HepG2 (cell line): ENCODE results near the gene TMEM87A. TPM values are rescaled to one million over a fixed set of nuclear protein-coding genes. Genes with fewer than 3 reads are reported as not detected.

Experiments
- AKAP8 ChIP-seq: sonication (generic); formaldehyde crosslinking; IDR thresholded peaks from 2 replicates; pipeline ENCODE4 v1.5.1; 2020; ENCODE audit warnings: mild to moderate bottlenecking, missing genetic modification reagents
- ARID3A ChIP-seq: IDR thresholded peaks from 2 replicates; pipeline ENCODE4 v1.6.1; 2012; ENCODE audit warnings: low read depth, low read length, improper control_type of control experiment
- ATAD3A ChIP-seq: sonication (generic); formaldehyde crosslinking; IDR thresholded peaks from 2 replicates; pipeline ENCODE4 v1.4.0; 2020; ENCODE audit warnings: missing genetic modification reagents
- BRCA1 ChIP-seq: sonication (generic); formaldehyde crosslinking; IDR thresholded peaks from 2 replicates; pipeline ENCODE4 v1.4.0; 2020; ENCODE audit warnings: missing genetic modification reagents
- CHCHD3 ChIP-seq: sonication (generic); formaldehyde crosslinking; IDR thresholded peaks from 2 replicates; pipeline ENCODE4 v1.8.0; 2022; ENCODE audit warnings: mild to moderate bottlenecking, missing genetic modification reagents, moderate library complexity
- FOXA3 ChIP-seq: IDR thresholded peaks from 2 replicates; pipeline ENCODE4 v1.6.1; 2016; ENCODE audit warnings: missing genetic modification reagents, missing compliant biosample characterization
- GPN1 ChIP-seq: sonication (generic); formaldehyde crosslinking; IDR thresholded peaks from 2 replicates; pipeline ENCODE4 v1.5.1; 2020; ENCODE audit warnings: missing genetic modification reagents, borderline replicate concordance
- IKZF1 ChIP-seq: fragments of 450-650 bp; IDR thresholded peaks from 2 replicates; pipeline ENCODE4 v1.7.1; 2016
- JDP2 ChIP-seq: sonication (generic); formaldehyde crosslinking; IDR thresholded peaks from 2 replicates; pipeline ENCODE4 v1.8.1; 2022; ENCODE audit warnings: missing genetic modification reagents, borderline replicate concordance
- MTF1 ChIP-seq: sonication (generic); formaldehyde crosslinking; IDR thresholded peaks from 2 replicates; pipeline ENCODE4 v1.5.0; 2020; ENCODE audit warnings: missing genetic modification reagents
- NFYB ChIP-seq: sonication (generic); formaldehyde crosslinking; IDR thresholded peaks from 2 replicates; pipeline ENCODE4 v1.4.0; 2020; ENCODE audit warnings: missing genetic modification reagents
- NRL ChIP-seq: sonication (generic); formaldehyde crosslinking; IDR thresholded peaks from 2 replicates; pipeline ENCODE4 v1.5.0; 2020; ENCODE audit warnings: missing genetic modification reagents, mild to moderate bottlenecking, moderate library complexity, borderline replicate concordance
- PHF5A ChIP-seq: IDR thresholded peaks from one replicate; pipeline ENCODE4 v1.6.1; 2018; ENCODE audit warnings: low read depth, missing genetic modification reagents; ENCODE audit not compliant: unreplicated experiment
- SAP130 ChIP-seq: IDR thresholded peaks from 2 replicates; pipeline ENCODE4 v1.6.1; 2016; ENCODE audit warnings: low read depth
- SP2 ChIP-seq: sonication (generic); formaldehyde crosslinking; IDR thresholded peaks from 2 replicates; pipeline ENCODE4 v1.5.1; 2020; ENCODE audit warnings: mild to moderate bottlenecking, missing genetic modification reagents
- SRY ChIP-seq: sonication (generic); formaldehyde crosslinking; IDR thresholded peaks from 2 replicates; pipeline ENCODE4 v1.8.0; 2022; ENCODE audit warnings: mild to moderate bottlenecking, missing genetic modification reagents
- TOPORS ChIP-seq: sonication (generic); formaldehyde crosslinking; IDR thresholded peaks from 2 replicates; pipeline ENCODE4 v1.8.0; 2023; ENCODE audit warnings: mild to moderate bottlenecking, missing genetic modification reagents
- XRCC5 ChIP-seq: fragments of 200-400 bp; formaldehyde crosslinking; optimal IDR thresholded peaks from 2 replicates; pipeline ENCODE3; 2017; ENCODE audit warnings: mild to moderate bottlenecking, low read length
- ZNF224 ChIP-seq: sonication (generic); formaldehyde crosslinking; IDR thresholded peaks from 2 replicates; pipeline ENCODE4 v1.5.0; 2020; ENCODE audit warnings: mild to moderate bottlenecking, missing genetic modification reagents
- ZNF546 ChIP-seq: sonication (generic); formaldehyde crosslinking; conservative IDR thresholded peaks from 2 replicates; pipeline ENCODE4 v1.8.1; 2023; ENCODE audit warnings: mild to moderate bottlenecking, missing genetic modification reagents
- ZNF547 ChIP-seq: sonication (generic); formaldehyde crosslinking; IDR thresholded peaks from 2 replicates; pipeline ENCODE4 v1.5.1; 2020; ENCODE audit warnings: mild to moderate bottlenecking, missing genetic modification reagents
- ZNF737 ChIP-seq: sonication (generic); formaldehyde crosslinking; IDR thresholded peaks from 2 replicates; pipeline ENCODE4 v1.5.0; 2020; ENCODE audit warnings: missing genetic modification reagents, mild to moderate bottlenecking, borderline replicate concordance
- ZZZ3 ChIP-seq: sonication (generic); formaldehyde crosslinking; IDR thresholded peaks from 2 replicates; pipeline ENCODE4 v1.4.0; 2020; ENCODE audit warnings: missing genetic modification reagents, mild to moderate bottlenecking, borderline replicate concordance
- polyA plus RNA-seq, 8 experiments: library from polyadenylated mRNA; depleted of rRNA in 3 of 8; stranded (reverse) in 7 of 8; unstranded in 1 of 8; fragments of >200 nt; fragmentation: Illumina TruSeq in 4 of 8; extraction: Trizol in 4 of 8; gene quantifications; 2 replicates each; pipeline versions ENCODE4 v1.2.1 to v1.2.3, GENCODE V29; 2011 to 2016; ENCODE audit warnings: low read depth in 4 of 8, missing spikeins in 1 of 8, mixed read lengths in 1 of 8; ENCODE audit not compliant: insufficient read depth in 1 of 8
- total RNA-seq, 5 experiments: library from RNA; depleted of rRNA; stranded (reverse); fragments of >200 nt; fragmentation: Illumina TruSeq; extraction: Trizol; gene quantifications; 2 replicates each; pipeline ENCODE4 v1.2.3, GENCODE V29; 2016; ENCODE audit warnings: low read depth in 1 of 5
- TF ChIP-seq, protein P1 (sequence below): sonication (generic); formaldehyde crosslinking; IDR thresholded peaks from 2 replicates; pipeline ENCODE4 v1.4.0; 2020; ENCODE audit warnings: missing genetic modification reagents
- TF ChIP-seq, protein P2 (sequence below): IDR thresholded peaks from 2 replicates; pipeline ENCODE4 v1.6.1; 2016; ENCODE audit warnings: missing genetic modification reagents, missing compliant biosample characterization

TMEM87A gene
- total and polyA plus RNA-seq, 2 of the 13 experiments (the other 11 are each of a cell fraction or from before 2014, with no cell fraction given) = 20.2 to 42.8 TPM

DNA sequence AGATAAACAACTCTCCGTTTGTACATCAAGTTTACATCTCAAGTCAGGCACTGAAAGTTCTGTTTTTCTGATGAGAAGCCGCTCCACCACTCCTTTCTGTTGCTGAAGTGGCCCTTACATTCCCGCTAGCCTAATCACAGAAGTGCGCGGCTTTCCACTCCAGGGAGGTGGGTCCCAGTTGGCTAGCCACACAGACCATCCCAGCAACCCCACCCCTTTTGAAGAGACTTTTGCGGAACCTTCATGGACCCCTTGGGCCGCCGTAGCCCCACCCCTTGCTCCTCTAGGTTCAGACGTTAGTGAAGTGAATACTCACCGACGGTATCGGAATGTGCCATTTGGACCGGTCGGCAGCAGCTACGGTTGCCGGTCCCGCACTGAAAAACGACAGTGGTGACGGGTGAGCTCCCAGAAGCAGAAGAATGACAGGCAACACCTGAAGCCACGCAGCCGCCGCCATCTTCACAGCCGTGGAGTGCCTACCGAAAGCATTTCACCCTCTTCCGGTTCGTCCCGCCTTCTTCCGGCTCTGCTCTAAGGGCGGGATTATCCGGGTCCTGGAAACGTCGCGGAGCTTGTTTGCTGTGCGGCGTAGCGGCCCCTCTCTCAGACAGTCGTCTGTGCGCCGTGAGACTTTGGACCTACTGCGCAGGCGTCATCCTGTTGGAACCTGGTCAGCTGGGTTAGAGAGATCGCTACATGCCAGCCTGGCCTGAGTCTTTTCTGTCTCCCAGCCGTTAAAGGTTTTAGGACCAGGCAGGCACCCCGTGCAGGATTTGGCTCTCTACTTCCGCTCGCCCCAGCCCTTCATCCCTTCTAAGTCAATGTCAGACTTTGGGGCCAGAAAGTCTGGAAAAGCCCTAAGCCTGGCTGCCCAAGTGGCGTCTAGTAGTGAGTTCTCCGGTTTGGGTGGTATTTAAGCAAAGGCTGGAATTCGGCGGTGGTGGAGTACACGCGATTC lies at the start of gene TMEM87A, which contains the start of gene GANC (continued):
- TF ChIP-seq NRL (CRISPR knock-in tag) (no peak), SAP130 (CRISPR knock-in tag) (peak; percentile 88), ZZZ3 (CRISPR knock-in tag) (peak; percentile 84; the same call in 1 of the 2 replicates), SRY (no peak; the same call in 1 of the 2 replicates), JDP2 (no peak), PHF5A (no peak), BRCA1 (CRISPR knock-in tag) (no peak), IKZF1 (no peak), SP2 (peak; percentile 72), ZNF546 (CRISPR knock-in tag) (no peak), ARID3A (0 out of 2 replicates have a peak, but pooled peaks have one; percentile 20), CHCHD3 (CRISPR knock-in tag) (no peak), GPN1 (CRISPR knock-in tag) (no peak), TOPORS (CRISPR knock-in tag) (peak; percentile 57; the same call in 1 of the 2 replicates), ZNF737 (CRISPR knock-in tag) (0 out of 2 replicates have a peak, but pooled peaks have one; percentile 46), AKAP8 (CRISPR knock-in tag) (no peak), ZNF547 (CRISPR knock-in tag) (peak; percentile 85), XRCC5 (peak; percentile 72), MTF1 (CRISPR knock-in tag) (no peak), ZNF224 (CRISPR knock-in tag) (no peak; the same call in 1 of the 2 replicates), ATAD3A (no peak), NFYB (no peak), FOXA3 (CRISPR knock-in tag) (peak; percentile 58)
- TF ChIP-seq, protein P1, sequence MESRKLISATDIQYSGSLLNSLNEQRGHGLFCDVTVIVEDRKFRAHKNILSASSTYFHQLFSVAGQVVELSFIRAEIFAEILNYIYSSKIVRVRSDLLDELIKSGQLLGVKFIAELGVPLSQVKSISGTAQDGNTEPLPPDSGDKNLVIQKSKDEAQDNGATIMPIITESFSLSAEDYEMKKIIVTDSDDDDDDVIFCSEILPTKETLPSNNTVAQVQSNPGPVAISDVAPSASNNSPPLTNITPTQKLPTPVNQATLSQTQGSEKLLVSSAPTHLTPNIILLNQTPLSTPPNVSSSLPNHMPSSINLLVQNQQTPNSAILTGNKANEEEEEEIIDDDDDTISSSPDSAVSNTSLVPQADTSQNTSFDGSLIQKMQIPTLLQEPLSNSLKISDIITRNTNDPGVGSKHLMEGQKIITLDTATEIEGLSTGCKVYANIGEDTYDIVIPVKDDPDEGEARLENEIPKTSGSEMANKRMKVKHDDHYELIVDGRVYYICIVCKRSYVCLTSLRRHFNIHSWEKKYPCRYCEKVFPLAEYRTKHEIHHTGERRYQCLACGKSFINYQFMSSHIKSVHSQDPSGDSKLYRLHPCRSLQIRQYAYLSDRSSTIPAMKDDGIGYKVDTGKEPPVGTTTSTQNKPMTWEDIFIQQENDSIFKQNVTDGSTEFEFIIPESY = peak; percentile 26; the same call in 1 of the 2 replicates
- TF ChIP-seq, protein P2, sequence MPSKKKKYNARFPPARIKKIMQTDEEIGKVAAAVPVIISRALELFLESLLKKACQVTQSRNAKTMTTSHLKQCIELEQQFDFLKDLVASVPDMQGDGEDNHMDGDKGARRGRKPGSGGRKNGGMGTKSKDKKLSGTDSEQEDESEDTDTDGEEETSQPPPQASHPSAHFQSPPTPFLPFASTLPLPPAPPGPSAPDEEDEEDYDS (CRISPR knock-in tag) = peak; percentile 61
